ENCODE measurements around the gene STX3.

DNA sequence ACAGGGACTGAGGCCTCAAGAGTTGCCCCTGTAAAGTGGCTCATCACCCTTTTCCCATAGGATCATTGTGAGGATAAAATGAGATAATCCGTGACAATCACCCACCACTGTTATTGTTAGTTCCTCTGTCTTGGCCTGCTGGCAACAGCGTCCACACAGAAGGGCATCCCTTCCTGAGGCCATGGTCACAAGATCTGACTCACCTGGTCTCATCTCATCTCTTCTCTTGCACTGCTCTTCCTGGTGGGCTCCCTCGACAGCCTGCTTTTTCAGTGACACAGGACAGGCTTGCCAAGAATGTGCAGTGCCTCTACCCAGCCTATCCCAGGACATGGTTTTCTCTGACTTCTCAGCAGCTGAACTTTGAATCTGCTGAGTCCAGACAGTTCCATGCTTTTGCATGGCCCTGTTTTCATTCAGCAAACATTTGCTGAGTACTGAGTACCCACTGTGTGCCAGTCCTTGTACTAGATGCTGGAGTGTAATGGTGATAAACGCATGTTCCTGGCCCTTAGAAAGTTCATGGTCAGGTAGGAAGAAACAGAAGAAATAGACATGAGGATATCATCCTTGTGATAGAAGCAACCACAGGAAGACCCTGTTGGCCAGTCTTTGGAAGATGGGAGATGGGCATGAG, 3.3 kb downstream of the STX3 start:
- TF ChIP-seq YY1 (IDR thresholded peaks at IDR 0.05; ENCODE audit: insufficient read depth, insufficient read length) (no peak), ZNF274 (IDR thresholded peaks at IDR 0.05; ENCODE audit: low read depth, low read length) (no peak)
